ENCODE measurements around the gene CA11. TPM values are rescaled to one million over a fixed set of nuclear protein-coding genes. Genes with fewer than 3 reads are reported as not detected.

CA11 gene
- total RNA-seq, 1 donor from 2014 or later = 9.5 TPM

DNA sequence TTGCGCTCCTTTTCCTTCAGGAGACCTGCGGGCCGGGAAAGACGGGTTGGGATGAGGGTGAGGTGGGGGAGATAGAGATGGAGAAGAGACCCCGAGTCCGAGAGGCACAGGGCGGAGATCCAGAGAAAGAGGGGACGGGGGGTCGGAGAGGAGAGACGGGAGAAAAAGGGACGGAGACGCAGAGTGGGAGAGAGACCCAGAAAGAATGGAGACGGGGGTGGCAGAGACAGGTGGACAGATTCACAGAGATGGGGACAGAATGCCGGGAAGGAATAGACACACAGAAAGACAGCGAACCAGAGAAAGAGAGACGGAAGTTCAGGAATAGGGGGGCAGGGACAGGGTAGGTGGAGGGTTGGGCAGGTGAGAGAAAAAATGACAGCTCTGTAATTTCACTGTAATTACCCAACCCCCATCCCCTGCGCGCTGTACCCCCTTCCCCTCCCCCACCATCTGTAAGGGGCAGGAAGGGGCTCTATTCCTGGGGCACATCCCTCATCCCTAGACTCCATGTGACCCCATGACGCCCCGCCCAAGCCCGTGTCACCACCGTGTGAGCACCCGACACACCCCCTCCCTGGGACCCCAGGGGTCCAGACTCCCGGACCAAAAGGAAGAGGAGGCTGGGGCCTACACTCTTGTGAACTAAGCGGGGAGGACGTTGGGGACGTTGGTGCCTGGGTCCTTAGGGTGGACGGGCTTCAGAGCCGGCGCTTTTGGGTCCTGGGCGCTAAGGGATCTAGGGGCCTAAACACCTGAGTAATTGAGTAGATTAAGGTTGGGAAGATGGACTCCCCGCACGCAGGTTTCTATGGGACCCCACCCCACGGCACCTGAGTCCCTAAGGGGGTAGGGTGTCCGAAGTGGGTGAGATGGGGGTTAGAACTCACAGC lies 9.8 kb downstream of the CA11 start:
- peak overlapping the region; percentile 93 for H3K27ac ChIP-seq
- no peak for ATAC-seq
- H3K4me3 ChIP-seq = peak overlapping the region; percentile 80
- intact Hi-C loops (cut with DNase I) = no loop called here
- no peak for TF ChIP-seq CTCF (IDR thresholded peaks at IDR 0.05)
- H3K27me3 ChIP-seq = no peaks in the 10 kb centered on the region
- no peaks in the 10 kb centered on the region for H3K9me3 ChIP-seq
- H3K36me3 ChIP-seq = peaks cover 11% of the 10 kb centered on the region
- H3K4me1 ChIP-seq = peaks cover 36% of the 10 kb centered on the region
- peak; percentile 85 for DNase-seq

DNA sequence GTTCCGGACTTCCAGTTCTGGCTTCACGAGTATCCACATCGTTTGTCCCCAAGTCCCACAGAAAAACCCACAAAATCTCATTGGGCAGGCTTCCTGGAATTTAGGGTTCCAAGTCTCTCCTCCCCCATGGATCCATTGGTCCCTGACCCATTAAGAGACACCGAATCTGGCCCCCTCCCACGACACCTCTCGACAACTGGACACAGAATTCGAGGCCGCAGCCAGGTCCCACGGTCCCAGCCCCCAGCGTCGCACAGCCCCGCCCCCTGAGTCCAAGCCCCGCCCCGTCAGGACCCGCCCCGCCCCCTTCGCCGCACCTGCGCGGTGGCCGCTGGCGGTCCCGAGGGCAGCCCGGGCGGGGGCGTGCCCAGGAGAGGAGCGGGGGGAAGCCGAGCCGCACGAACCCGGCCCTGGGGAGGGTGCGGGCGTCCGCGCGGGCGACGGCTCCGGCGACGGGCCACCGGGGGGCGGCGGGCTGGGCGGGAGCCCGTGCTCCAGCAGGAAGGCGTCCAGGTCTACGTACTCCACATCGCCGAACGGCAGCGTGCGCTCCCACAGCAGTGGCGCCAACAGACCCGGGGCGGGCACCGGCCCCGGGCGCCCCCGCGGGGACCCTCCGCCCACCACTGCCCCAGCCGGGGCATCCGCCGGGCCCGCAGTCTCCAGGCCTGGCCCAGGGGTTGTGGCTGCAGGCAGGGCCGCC lies 10.6 kb downstream of the CA11 start:
- H3K9me3 ChIP-seq = no peaks in the 10 kb centered on the region
- peaks cover 18% of the 10 kb centered on the region for H3K36me3 ChIP-seq
- ATAC-seq = peak; percentile 61
- peak; percentile 90 for DNase-seq
- H3K4me1 ChIP-seq = peaks cover 43% of the 10 kb centered on the region
- peak overlapping the region; percentile 93 for H3K27ac ChIP-seq
- peak overlapping the region; percentile 80 for H3K4me3 ChIP-seq
- intact Hi-C loops (cut with DNase I) = no loop called here
- no peaks in the 10 kb centered on the region for H3K27me3 ChIP-seq
- TF ChIP-seq CTCF (IDR thresholded peaks at IDR 0.05) = no peak

- Histone ChIP-seq H3K27me3 (no peaks in the 10 kb centered on the region), H3K4me3 (peak overlapping the region; percentile 80), H3K4me1 (peaks cover 48% of the 10 kb centered on the region), H3K36me3 (peaks cover 25% of the 10 kb centered on the region), H3K9me3 (no peaks in the 10 kb centered on the region), H3K27ac (peak overlapping the region; percentile 93)
- intact Hi-C loops (cut with DNase I) = no loop called here
- DNase-seq (peak; percentile 99), ATAC-seq (peak; percentile 65)
- TF ChIP-seq CTCF (IDR thresholded peaks at IDR 0.05) = no peak
These were observed 11.3 kb downstream of the CA11 start for GRCh38 chr19:48634424-48635262.

GRCh38 chr19:48634036-48634342 lies 12.0 kb downstream of the CA11 start:
- TF ChIP-seq CTCF (IDR thresholded peaks at IDR 0.05) = no peak
- Histone ChIP-seq H3K36me3 (peaks cover 25% of the 10 kb centered on the region), H3K27ac (peak overlapping the region; percentile 93), H3K9me3 (no peaks in the 10 kb centered on the region), H3K4me3 (peak overlapping the region; percentile 80), H3K4me1 (peaks cover 48% of the 10 kb centered on the region), H3K27me3 (no peaks in the 10 kb centered on the region)
- ATAC-seq = no peak
- no peak for DNase-seq
- intact Hi-C loops (cut with DNase I) = no loop called here

- Histone ChIP-seq H3K27me3 (no peaks in the 10 kb centered on the region), H3K27ac (peak overlapping the region; percentile 93), H3K4me3 (peak overlapping the region; percentile 80), H3K4me1 (peaks cover 43% of the 10 kb centered on the region), H3K36me3 (peaks cover 25% of the 10 kb centered on the region), H3K9me3 (no peaks in the 10 kb centered on the region)
- TF ChIP-seq CTCF (IDR thresholded peaks at IDR 0.05) = no peak
- ATAC-seq = no peak
- no peak for DNase-seq
- intact Hi-C loops (cut with DNase I) = no loop called here
These were observed 12.6 kb downstream of the CA11 start for GRCh38 chr19:48633148-48634035.

Data from upper lobe of right lung (tissue), 1 donor.